Placental epithelial cell (primary cell): Measurements from ENCODE around the gene TMEM109. TPM values are rescaled to one million over a fixed set of nuclear protein-coding genes. Genes with fewer than 3 reads are reported as not detected.

Experiments
- total RNA-seq: library from RNA; depleted of rRNA; stranded (reverse); fragments of >200 nt; gene quantifications from 2 replicates; pipeline ENCODE4 v1.2.3, GENCODE V29; 2012

TMEM109 gene, protein sequence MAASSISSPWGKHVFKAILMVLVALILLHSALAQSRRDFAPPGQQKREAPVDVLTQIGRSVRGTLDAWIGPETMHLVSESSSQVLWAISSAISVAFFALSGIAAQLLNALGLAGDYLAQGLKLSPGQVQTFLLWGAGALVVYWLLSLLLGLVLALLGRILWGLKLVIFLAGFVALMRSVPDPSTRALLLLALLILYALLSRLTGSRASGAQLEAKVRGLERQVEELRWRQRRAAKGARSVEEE
- 43.6 and 59.3 TPM in 2 replicates for total RNA-seq

DNA sequence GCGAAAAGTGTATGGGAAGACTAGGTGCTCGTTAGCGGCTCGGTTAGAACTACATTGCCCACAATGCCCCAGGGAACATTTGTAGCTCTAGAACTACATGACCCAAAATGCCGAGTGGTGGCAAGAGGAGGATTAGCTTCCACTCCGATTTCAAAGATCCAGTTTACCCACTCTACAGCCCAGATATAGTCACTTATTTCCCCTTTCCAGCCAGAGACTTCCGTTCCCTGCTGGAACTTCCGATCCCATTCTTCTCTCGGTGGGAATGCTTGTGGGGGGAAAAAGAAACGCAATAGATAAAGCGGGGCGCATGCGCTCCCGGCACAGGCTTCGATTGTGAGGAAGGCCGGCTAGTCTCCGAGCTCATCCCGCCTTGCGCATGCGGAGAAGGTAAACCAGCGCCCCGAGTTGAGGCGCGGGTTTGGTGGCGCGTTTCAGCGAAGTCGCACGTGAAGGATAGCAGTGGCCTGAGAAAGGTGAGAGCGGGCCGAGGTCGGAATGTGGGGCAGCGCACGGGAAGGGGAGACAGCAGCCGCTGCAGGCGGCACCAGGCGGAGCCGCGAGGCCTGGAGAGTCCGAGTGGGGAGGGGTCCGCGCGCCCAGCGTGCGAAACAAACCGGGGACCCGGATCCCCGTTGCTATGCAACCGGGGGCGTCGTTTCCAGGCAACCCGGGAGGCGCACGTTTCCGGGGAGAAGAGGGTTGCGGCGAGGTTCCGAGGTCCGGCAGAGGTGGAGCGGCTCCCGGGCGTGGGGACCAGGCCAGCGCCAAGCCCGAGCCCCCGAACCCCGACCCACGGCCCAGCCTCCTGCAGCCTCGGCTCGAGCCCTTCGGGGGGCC lies at the start of gene TMEM109:
TSS of gene TMEM109 (plus strand) at position 366 of the 840 bp plus-strand sequence. CDS start 5,536 bp downstream, outside the sequence.

DNA sequence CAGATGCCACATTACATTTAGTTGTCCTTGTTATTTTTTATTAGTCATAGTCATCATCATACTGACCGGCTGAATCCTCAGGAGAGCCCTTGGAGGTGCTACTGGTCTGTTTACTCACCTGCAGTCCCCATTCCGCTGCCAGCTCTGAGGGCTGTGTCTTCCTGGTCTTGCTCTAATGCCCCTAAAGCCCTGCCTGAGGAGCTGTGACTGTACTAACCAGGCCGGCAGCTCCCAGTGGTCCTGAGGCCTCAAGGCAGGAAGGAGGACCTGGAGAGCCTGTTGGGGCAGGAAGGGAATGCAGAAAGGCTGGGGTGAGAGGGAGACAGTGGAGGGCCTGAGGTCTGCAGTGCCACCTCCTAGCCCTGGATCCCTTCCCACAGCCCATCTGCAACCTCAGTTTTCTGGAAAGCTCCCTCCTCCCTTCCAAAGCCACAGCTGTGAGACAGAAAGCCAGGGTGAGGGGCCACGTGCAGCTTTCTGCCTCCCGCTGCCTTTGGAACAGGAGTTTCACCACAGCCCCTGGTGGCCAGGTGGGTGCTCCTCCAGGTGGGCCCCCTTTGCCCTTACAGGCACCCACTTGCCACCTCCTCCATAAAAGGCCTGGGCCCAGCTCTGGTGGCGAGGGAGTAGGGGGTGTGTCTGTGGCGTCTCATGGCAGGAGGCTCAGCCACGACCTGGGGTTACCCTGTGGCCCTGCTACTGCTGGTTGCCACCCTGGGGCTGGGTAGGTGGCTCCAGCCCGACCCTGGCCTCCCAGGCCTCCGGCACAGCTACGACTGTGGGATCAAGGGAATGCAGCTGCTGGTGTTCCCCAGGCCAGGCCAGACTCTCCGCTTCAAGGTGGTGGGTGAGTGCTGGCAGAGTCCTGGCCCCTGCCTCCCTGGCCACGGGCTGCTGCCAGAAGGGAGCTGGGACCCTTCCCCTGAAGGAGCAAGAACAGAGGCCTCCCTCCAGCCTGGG lies 46.8 kb upstream of the TMEM109 start, which contains the start of gene ZP1:
TSS of gene ZP1 (plus strand) at position 632 of the 960 bp plus-strand sequence. CDS start at position 652, 20 bp downstream.

DNA sequence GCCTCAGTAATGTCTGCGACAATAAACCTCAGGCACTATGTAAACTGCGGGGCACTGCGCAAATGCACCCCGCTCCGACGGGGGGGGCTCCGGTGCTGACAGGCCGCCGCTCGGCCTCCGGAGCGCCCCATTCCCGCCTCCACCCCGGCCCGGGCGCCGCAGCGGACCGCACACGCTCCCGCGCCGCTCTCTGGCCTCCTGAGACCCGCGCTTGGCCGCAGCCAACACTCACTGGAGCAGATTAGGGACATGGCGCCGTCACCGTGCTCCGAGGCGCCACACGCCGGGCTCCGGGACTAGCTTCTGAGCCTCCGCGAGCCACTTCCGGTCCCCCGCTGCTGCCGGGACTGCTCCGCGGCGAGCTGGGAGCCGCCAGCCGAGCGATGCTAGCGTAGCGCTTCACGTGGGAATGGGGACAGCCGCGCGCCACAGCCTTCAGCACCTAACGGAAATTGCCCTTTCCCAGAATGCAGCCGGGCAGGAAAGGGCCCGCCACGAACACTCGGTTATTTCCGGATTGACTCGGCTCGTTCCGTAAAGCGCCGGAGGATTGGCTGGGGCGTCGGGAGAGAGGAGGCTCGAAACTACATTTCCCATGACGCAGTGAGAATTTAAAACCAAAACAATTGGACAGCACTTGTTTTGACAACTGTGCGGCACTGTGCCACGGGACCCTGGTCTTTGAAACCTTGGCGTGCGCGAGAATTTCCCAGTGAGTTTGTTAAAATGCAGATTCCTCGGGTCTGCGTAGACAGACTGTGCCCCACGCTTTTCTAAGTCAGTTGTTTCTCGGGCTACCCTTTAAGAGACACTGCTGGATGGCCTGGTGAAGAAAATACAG lies 7.6 kb upstream of the TMEM109 start, which contains the start of gene PRPF19:
TSS of gene PRPF19 (minus strand) at position 454 of the 841 bp plus-strand sequence. CDS start at position 251, 203 bp downstream.

DNA sequence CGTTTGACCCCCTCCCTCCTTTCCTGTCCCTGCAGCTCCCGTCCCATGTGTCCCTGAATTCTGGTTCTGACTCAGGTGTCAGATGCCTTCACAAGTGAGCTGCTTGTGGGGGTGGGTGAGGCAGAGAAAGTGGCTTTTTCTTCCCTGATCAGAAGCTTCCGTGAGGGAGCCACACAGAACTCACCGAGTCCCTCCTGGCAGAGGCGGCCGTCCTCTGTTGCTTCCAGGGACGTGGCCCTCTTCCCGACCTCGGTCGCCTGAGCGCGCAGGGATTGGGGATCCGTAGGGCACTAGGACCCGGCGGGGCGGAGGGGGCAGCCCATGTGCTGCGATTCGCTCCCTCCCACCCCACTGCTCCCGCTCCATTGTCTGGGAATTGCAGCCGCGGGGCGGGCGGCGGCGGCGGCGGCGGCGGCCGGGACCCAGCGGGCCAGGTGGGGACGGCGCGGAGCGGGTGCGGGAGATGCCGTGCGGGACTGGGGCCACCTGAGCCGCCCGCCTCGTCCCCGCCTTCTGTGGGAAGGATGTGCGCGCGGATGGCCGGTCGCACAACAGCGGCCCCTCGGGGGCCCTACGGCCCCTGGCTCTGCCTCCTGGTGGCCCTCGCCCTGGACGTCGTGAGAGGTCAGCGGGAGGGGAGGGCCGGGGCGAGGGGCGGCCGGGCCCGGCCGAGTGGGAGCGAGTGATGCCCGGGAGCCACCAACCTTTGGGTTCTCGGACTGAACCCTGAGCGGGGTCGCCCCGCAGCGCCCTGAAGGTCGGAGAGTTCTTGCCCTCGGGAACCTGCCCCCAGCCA lies 10.3 kb downstream of the TMEM109 start, which contains the start of gene TMEM132A:
TSS of gene TMEM132A (plus strand) at position 351 of the 796 bp plus-strand sequence. CDS start at position 525, 174 bp downstream.

GRCh38 chr11:60951904-60952741 lies 38.2 kb downstream of the TMEM109 start, which contains the start of gene SLC15A3:
Gene SLC15A3 (minus strand): TSS chr11:60952176. CDS start chr11:60951551, 625 bp downstream.

DNA sequence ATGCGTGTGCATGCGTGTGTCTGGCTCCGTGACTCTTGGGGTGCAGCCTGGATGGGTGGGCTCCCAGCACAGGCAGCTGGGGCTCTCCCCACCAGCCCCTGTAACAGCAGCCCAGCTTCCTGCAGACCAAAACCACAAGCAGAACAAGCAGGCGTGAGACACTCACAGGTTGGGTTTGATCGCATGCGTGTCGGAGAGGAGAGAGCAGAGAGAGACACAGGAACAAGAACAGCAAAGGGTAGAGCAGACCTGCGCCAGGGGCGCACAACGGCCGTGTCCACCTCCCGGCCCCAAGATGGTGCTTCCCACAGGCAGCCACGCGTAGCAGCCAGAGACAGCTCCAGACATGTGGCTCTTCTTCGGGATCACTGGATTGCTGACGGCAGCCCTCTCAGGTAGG lies 57.6 kb downstream of the TMEM109 start, which contains the start of gene CD6:
TSS of gene CD6 (plus strand) at position 161 of the 400 bp plus-strand sequence. CDS start at position 347, 186 bp downstream.

Other genes starting within 250 kb of the TMEM109 start
- gene MS4A8, start 214.5 kb upstream of the TMEM109 start, total RNA-seq = not detected in 2 replicates
- not detected in 2 replicates for gene MS4A18, start 189.4 kb upstream of the TMEM109 start, total RNA-seq
- not detected in 2 replicates for gene MS4A15, start 157.3 kb upstream of the TMEM109 start, total RNA-seq
- not detected in 2 replicates for gene MS4A10, start 128.8 kb upstream of the TMEM109 start, total RNA-seq
- 3.9 and 8.9 TPM in 2 replicates for gene CCDC86, start 72.0 kb upstream of the TMEM109 start, total RNA-seq
- gene PTGDR2, start 58.2 kb upstream of the TMEM109 start, total RNA-seq = not detected in 2 replicates
- gene ZP1, start 46.6 kb upstream of the TMEM109 start, total RNA-seq = not detected in 2 replicates
- 28.7 and 72.3 TPM in 2 replicates for gene PRPF19, start 7.6 kb upstream of the TMEM109 start, total RNA-seq
- gene TMEM132A, start 10.3 kb downstream of the TMEM109 start, total RNA-seq = 61.7 and 75.8 TPM in 2 replicates
- gene SLC15A3, start 38.0 kb downstream of the TMEM109 start, total RNA-seq = 2.7 and 8.2 TPM in 2 replicates
- 0.65 TPM in 1 of 2 replicates, not detected in the other for gene CD6, start 57.5 kb downstream of the TMEM109 start, total RNA-seq
- not detected in 2 replicates for gene CD5, start 188.3 kb downstream of the TMEM109 start, total RNA-seq
- gene VPS37C, start 247.3 kb downstream of the TMEM109 start, total RNA-seq = 13.7 and 21.3 TPM in 2 replicates